ENCODE data around the gene TFEB.

DNA sequence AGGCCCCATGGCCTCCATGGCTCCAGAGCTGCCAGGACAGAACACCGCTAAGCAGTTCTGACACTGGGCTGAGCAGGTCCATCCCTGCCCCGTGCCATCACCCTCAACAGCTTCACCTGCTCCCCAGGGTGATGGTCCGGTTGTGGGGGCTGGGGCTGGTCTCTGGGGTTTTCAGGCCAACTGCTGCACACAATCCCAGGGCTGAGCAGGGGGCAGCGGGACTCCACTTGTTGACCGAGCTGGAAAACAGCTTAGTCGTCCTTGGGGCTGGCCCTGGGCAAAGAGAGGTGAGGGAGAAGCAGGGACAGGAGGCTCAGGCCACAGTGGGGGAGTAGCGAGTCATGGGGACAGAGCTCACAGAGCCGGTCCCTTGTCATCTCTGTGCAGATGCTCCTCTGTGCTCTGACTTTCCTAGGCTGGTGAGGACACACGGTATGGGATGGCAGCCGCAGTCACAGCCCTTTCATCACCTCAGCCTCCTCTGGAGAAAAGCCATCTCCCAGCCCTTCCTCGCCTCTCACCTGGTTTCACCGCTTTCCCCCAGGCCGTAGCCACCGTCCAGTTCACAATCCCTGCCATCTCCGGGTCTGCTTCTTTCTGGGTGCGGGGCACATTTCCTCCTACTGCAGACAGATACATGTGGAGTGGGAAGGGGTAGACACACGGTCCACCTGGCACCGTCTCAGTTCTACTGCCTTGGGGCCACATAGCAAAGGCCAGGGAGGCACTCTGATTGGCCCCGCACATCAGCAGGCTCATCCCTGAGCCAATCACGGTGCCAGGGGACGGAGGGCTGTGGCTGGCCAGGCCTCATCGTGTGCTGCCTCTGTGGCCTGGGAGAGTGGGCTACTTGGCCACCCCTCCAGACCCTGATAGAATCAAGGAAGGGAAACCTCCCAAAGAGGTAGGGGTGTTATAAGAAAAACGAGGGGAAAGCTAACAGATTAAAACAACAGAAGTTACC lies 78.0 kb downstream of the TFEB start:
- TF ChIP-seq, protein P1, sequence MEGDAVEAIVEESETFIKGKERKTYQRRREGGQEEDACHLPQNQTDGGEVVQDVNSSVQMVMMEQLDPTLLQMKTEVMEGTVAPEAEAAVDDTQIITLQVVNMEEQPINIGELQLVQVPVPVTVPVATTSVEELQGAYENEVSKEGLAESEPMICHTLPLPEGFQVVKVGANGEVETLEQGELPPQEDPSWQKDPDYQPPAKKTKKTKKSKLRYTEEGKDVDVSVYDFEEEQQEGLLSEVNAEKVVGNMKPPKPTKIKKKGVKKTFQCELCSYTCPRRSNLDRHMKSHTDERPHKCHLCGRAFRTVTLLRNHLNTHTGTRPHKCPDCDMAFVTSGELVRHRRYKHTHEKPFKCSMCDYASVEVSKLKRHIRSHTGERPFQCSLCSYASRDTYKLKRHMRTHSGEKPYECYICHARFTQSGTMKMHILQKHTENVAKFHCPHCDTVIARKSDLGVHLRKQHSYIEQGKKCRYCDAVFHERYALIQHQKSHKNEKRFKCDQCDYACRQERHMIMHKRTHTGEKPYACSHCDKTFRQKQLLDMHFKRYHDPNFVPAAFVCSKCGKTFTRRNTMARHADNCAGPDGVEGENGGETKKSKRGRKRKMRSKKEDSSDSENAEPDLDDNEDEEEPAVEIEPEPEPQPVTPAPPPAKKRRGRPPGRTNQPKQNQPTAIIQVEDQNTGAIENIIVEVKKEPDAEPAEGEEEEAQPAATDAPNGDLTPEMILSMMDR (IDR thresholded peaks at IDR 0.05): no peak
- TF ChIP-seq EZH2phosphoT487 (IDR thresholded peaks at IDR 0.05): no peak
